Brain microvascular endothelial cell (primary cell): ENCODE results near the gene GFPT1.
A peak's percentile ranks its signal among the peaks of the same experiment; 100 is the strongest.

Experiments used
- DNase-seq: peaks from one replicate; pipeline ENCODE4 v3.0.0-alpha.2; 2020
- H3K27ac ChIP-seq: fragments of 250-450 bp; sonication (Bioruptor Pico); 2 replicates; pipeline ENCODE4 v1.5.1; 2020; ENCODE audit warnings: mild to moderate bottlenecking, moderate library complexity
- H3K27me3 ChIP-seq: fragments of 250-450 bp; sonication (Bioruptor Pico); replicated peaks from 2 replicates; pipeline ENCODE4 v1.5.1; 2020; ENCODE audit warnings: mild to moderate bottlenecking
- H3K36me3 ChIP-seq: fragments of 250-450 bp; sonication (Bioruptor Pico); replicated peaks from 2 replicates; pipeline ENCODE4 v1.5.1; 2020; ENCODE audit warnings: mild to moderate bottlenecking
- H3K4me3 ChIP-seq: 2 replicates; pipeline ENCODE4 v1.5.1; 2011; ENCODE audit warnings: low read depth, mild to moderate bottlenecking, control low read depth, low read length, moderate library complexity
- CTCF ChIP-seq: IDR thresholded peaks from 2 replicates; pipeline ENCODE4 v1.5.1; 2011; ENCODE audit warnings: low read depth, mild to moderate bottlenecking, moderate library complexity, low read length, control low read depth, inconsistent platforms; ENCODE audit errors: missing control alignments
- in situ Hi-C: cut with HindIII; loops from 2 replicates; pipeline ENCODE4 v1.10.0; 2017; ENCODE audit warnings: low sequenced_read_pairs, low pct_ligation_motif_present

Gene GFPT1

GRCh38 chr2:69305166-69305565, 81.9 kb downstream of the GFPT1 start:
- TF ChIP-seq CTCF: no peak
- in situ Hi-C loops: no loop called here
- no peak for DNase-seq
- H3K27ac ChIP-seq: no peak overlapping the region
- no peak overlapping the region for H3K4me3 ChIP-seq
- H3K27me3 ChIP-seq: no peaks in the 10 kb centered on the region
- no peaks in the 10 kb centered on the region for H3K36me3 ChIP-seq

- no peak for TF ChIP-seq CTCF
- Histone ChIP-seq H3K36me3 (no peaks in the 10 kb centered on the region), H3K4me3 (no peak overlapping the region), H3K27me3 (no peaks in the 10 kb centered on the region), H3K27ac (no peak overlapping the region)
- DNase-seq: no peak
- in situ Hi-C loops: no loop called here
These were observed 82.4 kb downstream of the GFPT1 start for GRCh38 chr2:69304656-69305055.

GRCh38 chr2:69300650-69301049, 86.4 kb downstream of the GFPT1 start:
- in situ Hi-C loops: no loop called here
- Histone ChIP-seq H3K36me3 (no peaks in the 10 kb centered on the region), H3K27ac (no peak overlapping the region), H3K27me3 (no peaks in the 10 kb centered on the region), H3K4me3 (no peak overlapping the region)
- no peak for DNase-seq
- TF ChIP-seq CTCF: no peak

GRCh38 chr2:69299772-69300516, 87.1 kb downstream of the GFPT1 start:
- in situ Hi-C loops: loop anchor here (25.0 kb wide), 1 partner anchor 288 kb away; the partner anchor contains the start of gene ANTXR1
- Histone ChIP-seq H3K4me3 (no peak overlapping the region), H3K27ac (no peak overlapping the region), H3K27me3 (no peaks in the 10 kb centered on the region), H3K36me3 (no peaks in the 10 kb centered on the region)
- no peak for DNase-seq
- no peak for TF ChIP-seq CTCF

DNA sequence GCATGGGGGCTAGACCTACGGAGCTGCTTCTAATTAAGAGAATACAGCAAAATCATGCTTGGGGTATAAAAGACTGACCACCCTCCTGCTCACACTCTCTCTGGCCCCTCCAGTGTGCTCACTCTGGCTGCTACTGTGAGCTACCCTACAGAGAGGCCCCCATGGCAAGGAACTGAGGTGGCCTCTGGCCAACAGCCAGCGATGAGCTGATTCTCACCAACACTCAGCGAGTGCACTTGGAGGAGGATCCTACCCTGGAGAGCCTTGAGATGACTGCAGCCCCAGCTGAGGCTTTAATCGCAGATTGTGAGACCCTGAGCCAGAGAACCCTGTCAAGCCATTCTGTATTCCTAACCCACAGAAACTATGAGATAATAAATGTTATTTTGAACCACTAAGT, 88.2 kb downstream of the GFPT1 start:
- Histone ChIP-seq H3K27ac (peak overlapping the region; percentile 50), H3K36me3 (no peaks in the 10 kb centered on the region), H3K4me3 (no peak overlapping the region), H3K27me3 (no peaks in the 10 kb centered on the region)
- in situ Hi-C loops: loop anchor here (25.0 kb wide), 1 partner anchor 287 kb away; the partner anchor contains the start of gene ANTXR1
- TF ChIP-seq CTCF: no peak
- peak; percentile 68 for DNase-seq
